ENCODE data around the gene EEF1G. TPM values are rescaled to one million over a fixed set of nuclear protein-coding genes. Genes with fewer than 3 reads are reported as not detected.

EEF1G gene, protein sequence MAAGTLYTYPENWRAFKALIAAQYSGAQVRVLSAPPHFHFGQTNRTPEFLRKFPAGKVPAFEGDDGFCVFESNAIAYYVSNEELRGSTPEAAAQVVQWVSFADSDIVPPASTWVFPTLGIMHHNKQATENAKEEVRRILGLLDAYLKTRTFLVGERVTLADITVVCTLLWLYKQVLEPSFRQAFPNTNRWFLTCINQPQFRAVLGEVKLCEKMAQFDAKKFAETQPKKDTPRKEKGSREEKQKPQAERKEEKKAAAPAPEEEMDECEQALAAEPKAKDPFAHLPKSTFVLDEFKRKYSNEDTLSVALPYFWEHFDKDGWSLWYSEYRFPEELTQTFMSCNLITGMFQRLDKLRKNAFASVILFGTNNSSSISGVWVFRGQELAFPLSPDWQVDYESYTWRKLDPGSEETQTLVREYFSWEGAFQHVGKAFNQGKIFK
- 1,482 and 1,970 TPM in 2 replicates for total RNA-seq

DNA sequence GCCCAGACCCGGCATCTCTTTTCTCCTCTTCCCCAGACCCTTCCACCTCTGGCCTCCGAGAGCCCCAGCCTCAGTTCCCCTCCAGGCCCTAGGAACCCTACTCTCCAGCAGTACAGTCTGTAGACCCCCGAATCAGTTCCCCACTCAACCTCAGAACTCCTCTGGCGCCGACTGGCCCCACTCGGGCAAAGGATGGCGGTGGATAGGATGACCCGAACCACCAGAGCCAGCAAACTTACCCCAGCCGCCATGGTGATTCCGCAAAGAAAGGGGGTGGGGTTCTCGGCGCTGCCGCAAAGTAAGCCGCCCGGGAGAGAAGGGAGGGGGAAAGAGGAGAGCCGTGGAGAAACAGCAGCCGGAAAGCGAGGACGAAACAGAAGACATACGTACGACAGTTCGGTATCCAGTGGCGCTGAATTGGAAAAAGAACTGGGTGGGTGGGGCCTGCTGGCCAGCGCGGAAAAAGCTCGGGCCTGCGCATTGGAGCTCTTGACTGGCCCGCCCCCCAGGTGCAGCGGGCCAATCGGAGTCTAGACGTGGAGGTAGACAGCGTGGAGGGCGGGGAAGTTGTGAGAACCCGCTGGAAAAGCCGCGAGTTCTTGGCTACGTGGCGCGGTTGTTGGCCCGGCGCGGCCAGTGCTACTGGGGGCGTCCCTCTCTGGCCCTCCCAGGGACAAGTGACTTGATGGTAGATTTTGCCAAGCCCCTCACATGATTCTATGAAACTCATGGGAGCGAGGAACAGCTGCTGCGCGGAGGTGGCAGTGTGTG is at the start of gene EEF1G:
EEF1G (minus strand) TSS at position 300 of the 771 bp plus-strand sequence; CDS start at position 251, 49 bp downstream.

DNA sequence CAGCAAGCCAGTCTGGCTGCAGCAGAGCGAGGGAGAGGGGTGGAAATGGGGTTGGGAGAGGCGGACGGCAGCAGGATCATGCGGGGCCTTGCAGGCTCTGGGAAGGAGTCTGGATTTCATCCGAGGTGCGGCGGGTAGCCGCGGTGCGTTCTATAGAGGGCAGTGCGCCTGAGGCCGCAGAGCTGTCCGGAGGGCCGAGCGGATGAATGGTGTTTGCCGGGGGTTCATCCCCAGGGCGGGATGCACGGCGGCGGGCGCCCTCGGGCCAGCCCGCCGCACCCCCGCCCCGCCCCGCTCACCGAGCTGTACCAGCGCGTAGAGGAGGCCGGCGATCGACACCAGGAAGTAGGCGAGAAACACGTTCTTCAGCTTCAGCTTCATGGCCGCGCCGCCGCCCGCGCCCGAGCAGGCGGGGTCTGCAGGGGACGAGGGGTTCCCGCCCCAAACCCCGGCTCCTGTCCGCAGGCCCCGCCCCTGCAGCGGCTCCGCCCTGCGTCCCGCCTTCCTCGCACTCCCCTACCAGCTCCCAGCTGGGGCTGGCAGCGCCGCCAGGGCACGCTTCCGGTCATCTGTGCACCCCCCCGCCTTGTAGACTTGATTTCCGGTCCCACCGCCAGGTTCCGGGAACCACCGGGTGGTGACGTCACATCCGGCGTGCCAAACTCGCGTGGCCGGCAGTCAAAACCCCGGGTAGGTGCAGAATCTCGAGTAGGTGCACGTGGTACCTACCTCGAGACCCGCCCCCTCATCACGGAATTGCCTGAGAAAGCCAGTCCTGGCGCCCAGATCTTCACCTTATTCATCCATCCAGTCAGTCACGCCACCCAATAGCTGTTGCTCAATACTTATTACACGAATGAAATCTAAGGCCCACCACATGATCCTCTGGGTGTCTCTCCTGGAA is 48.1 kb upstream of the EEF1G start, which contains the start of gene B3GAT3:
B3GAT3 (minus strand) TSS at position 420 of the 904 bp plus-strand sequence; CDS start at position 381, 39 bp downstream.

DNA sequence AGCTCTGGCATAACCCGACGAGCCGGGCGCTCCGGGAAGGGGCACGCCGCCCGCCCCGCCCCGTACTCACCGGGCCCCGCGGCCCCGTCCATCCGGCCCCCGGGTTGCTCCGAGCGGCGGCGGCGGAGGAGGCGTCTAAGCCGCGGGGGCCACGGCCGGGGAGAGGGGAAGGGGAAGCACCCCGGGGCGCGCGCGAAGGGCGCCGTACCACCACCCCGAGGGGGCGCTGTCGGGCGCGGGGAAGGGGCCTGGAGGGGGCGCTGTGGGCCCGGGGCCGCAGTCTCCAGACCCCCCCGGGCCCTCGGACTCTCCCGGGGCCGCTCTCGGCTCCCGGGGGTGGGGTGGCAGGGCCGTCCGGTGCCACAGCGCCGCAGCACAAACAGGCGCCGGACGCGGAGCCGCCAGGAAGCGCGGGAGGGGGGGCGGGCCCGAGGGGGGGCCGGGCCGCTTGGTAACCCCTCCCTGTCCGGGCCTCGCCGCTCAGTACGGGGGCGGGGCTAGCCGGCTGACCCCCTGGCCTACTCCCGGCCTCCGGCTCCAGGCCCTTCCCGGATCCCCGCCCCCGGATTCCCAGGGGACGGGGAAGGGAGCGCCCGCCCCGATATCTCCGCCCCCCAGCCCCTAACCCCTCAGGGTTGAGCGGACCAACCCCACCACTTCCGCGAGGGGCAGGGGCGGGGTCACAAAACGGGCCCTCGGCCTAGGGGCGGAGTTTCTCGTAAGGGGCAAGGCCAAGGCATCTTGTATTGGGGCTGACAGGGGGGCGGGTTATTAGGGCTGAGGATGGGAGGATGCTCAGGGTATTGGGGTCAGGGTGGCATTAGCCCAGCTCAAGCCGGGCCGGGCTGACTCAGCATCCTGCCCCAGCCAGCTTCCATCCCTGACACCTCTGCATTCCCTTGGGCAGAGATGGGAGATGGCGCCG is 38.9 kb upstream of the EEF1G start, which contains the start of the genes EML3 and ROM1:
EML3 (minus strand) TSS at position 410 of the 925 bp plus-strand sequence; CDS start at position 92, 318 bp downstream.
ROM1 (plus strand) TSS at position 892 of the 925 bp plus-strand sequence; CDS start at position 917, 25 bp downstream.

DNA sequence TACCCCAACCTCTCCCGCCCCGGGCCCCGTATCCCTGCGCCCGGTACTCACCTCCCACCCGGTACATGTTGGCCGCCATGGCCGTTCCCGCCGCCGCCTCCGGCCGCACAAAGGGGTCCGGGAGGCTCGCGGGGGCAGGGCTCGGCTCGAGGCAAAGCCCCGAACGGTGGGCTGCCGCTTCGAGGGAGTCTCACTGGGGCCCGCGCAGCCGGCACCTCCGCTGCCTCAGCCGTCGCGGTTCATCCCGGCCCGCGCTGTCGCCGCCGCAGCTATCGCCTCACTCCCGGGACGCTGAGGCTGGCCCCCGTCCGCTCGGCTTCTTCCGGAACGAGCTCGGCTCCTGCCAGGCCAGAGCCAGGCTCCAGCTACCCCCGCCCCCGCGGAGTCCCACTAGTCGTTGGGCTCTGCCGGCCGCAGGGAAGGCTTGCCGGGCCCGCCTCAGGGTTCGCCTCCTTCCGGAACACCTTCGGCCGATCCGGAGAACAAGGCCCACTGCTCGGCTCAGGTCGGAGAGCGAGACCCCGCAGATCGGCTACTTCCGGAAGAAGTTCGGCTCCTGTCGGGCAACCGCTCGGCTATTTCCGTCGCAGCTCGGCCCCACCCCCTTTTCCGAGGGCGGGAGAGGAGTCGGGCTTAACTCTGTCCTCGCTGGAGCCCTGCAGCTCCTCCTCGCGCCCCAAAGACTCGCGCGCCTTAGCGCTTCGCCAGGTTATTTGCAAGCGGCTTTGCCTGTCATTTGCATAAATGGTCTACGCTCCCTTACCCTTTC is 27.9 kb upstream of the EEF1G start, which contains the start of gene MTA2:
MTA2 (minus strand) TSS at position 494 of the 769 bp plus-strand sequence; CDS start at position 79, 415 bp downstream.

DNA sequence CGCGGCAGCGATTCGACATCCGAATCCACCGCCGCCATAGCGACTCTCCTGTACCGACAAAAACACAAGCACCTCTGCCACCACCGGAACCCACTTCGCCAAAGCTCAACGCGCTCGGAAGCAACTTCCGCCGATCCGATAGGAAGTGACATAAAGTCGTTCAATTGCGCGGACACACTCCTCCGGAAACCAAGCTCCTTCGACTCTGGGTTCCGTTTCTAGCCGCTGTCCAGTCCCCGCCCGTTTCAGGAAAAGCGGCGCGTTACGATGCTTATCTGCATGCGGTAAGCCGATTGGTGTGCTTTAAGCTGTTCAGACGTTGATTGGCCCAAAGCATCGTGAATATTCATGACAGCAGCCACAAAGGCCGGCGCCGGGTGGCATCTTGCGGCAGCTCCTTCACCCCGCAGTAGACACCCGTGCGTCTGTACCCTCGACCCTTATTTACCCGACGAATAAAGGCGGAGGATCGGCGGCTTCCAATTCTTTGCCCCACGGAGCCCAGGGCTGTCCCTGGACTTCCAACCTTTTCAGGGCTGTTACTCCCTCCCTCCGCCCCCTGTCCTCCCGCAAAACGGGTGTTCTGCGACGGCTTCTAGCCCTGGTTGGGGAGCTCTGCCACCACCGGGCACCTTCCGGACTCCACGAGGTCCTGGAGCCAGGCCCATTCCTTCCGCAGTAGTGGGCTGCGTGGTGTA is 17.9 kb upstream of the EEF1G start, which contains the start of gene TUT1:
TUT1 (minus strand) TSS at position 76 of the 698 bp plus-strand sequence; CDS start at position 38, 38 bp downstream.

DNA sequence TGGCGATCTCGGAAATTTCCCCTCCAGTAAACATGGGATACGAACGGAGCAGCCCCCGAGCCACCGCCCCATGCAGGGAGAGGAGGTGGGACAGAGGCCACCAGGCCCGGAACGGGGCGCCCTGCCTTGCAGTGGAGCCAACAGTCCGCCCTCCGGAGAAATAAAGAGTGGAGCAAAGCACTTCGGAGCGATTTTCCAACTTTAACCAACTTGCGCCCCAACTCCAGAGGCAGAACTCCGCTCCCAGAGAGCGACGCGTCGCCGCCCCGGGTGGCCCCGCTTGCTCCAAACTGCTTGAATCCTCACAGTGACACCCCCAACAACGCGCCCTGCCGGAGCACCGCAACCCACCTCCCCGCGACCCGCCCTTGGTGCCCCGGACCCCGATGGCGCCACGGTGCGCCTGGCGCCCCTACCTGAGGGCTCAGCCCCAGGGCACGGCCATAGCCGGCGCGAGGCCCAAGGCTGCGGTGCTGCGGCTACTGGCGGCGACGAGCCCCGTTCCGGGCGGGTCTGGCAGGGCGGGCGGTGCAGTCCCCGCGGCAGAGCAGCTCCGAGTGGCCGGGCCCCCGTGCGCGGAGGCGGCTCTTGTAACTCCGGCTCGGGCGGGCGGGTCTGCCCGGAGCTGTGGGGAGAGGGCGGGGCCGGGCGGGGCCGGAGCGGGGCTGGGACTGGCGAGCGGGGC is 27.3 kb downstream of the EEF1G start, which contains the start of gene AHNAK:
AHNAK (minus strand) TSS at position 563 of the 685 bp plus-strand sequence. CDS start 10,708 bp downstream, outside the sequence.

Other genes starting within 250 kb of the EEF1G start
- 0.14 and 0.34 TPM in 2 replicates for gene ASRGL1, start 236.4 kb downstream of the EEF1G start, total RNA-seq
- not detected in 2 replicates for gene SCGB1A1, start 154.9 kb downstream of the EEF1G start, total RNA-seq
- 265 and 856 TPM in 2 replicates for gene AHNAK, start 27.1 kb downstream of the EEF1G start, total RNA-seq
- gene TUT1, start 17.6 kb upstream of the EEF1G start, total RNA-seq: 9.1 and 11.3 TPM in 2 replicates
- 183 and 215 TPM in 2 replicates for gene MTA2, start 28.0 kb upstream of the EEF1G start, total RNA-seq
- 7.9 and 16.2 TPM in 2 replicates for gene EML3, start 38.9 kb upstream of the EEF1G start, total RNA-seq
- 1.7 and 1.9 TPM in 2 replicates for gene ROM1, start 39.4 kb upstream of the EEF1G start, total RNA-seq
- 24.9 and 33.7 TPM in 2 replicates for gene B3GAT3, start 48.1 kb upstream of the EEF1G start, total RNA-seq
- gene GANAB, start 72.7 kb upstream of the EEF1G start, total RNA-seq: 195 and 220 TPM in 2 replicates
- 23.6 and 29.2 TPM in 2 replicates for gene INTS5, start 79.4 kb upstream of the EEF1G start, total RNA-seq
- gene C11orf98, start 91.3 kb upstream of the EEF1G start, total RNA-seq: 21.0 and 61.2 TPM in 2 replicates
- 5.1 and 14.0 TPM in 2 replicates for gene CSKMT, start 91.4 kb upstream of the EEF1G start, total RNA-seq
- 10.8 and 22.6 TPM in 2 replicates for gene UQCC3, start 97.8 kb upstream of the EEF1G start, total RNA-seq
- gene LBHD1, start 98.4 kb upstream of the EEF1G start, total RNA-seq: 1.4 and 1.9 TPM in 2 replicates
- gene UBXN1, start 105.2 kb upstream of the EEF1G start, total RNA-seq: 139 and 221 TPM in 2 replicates
- gene LRRN4CL, start 115.6 kb upstream of the EEF1G start, total RNA-seq: 0.14 and 1.4 TPM in 2 replicates
- gene BSCL2, start 133.5 kb upstream of the EEF1G start, total RNA-seq: 18.1 and 22.0 TPM in 2 replicates
- not detected in 2 replicates for gene GNG3, start 133.8 kb upstream of the EEF1G start, total RNA-seq
- 11.6 and 20.6 TPM in 2 replicates for gene HNRNPUL2, start 153.6 kb upstream of the EEF1G start, total RNA-seq
- 18.1 and 31.4 TPM in 2 replicates for gene TTC9C, start 154.6 kb upstream of the EEF1G start, total RNA-seq
- 9.2 and 13.0 TPM in 2 replicates for gene ZBTB3, start 180.3 kb upstream of the EEF1G start, total RNA-seq
- 55.4 and 87.8 TPM in 2 replicates for gene POLR2G, start 187.7 kb upstream of the EEF1G start, total RNA-seq
- 19.1 and 21.2 TPM in 2 replicates for gene TAF6L, start 197.5 kb upstream of the EEF1G start, total RNA-seq
- 24.3 and 35.5 TPM in 2 replicates for gene TMEM179B, start 213.5 kb upstream of the EEF1G start, total RNA-seq
- gene TMEM223, start 218.1 kb upstream of the EEF1G start, total RNA-seq: 10.5 and 17.1 TPM in 2 replicates
- 14.0 and 37.4 TPM in 2 replicates for gene NXF1, start 231.5 kb upstream of the EEF1G start, total RNA-seq

All from nasal cavity respiratory epithelium epithelial cell of viscerocranial mucosa (primary cell).